Activated T-cell treated with anti-CD3 and anti-CD28 coated beads for 48 hours (primary cell): ENCODE results near the gene OR52E5.

Source experiments
- DNase-seq: peaks from one replicate; pipeline ENCODE4 v3.0.0-alpha.2; 2020; ENCODE audit warnings: low read depth

The OR52E5 gene

DNA sequence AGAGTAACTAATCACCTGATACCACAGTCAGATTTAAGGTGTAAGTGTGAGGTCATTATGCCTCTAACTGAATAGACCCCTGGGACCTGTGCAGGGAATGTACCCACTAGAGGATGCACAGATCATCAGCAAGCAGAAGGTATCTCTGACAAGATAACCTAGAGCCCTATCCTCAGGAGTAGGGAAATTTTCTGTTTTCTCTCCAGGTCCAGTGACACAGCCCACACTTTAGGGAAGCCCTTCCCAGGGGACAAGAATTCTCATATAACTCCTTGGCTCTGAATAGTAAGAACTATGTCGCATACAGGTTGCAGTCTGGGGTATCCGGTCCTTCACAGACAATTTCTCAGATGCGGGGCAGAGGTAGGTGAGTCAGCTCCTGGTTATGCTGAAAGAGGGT, at the start of gene OR52E5:
Gene OR52E5, plus strand, starts transcription at position 301 of the 400 bp plus-strand sequence. CDS start 7,569 bp downstream, outside the sequence.
- no peak for DNase-seq

DNA sequence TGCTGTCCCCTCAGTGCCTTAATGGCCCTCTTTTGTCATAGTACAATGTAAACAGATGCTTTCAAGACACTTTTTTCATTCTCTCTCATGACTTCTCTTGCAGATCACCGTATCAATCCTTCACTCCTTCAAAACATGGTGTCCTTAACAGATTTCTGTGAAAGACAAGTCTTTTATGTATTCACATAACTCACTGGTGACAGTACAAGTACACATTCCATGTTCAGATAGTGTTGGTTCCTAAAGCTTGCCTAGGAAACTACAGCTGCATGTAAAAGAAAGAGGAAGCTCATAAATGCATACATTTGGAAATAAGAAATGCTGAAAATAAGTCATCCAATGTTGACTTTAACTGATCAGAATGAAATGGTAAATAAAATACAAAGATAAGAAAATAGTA, 46.3 kb upstream of the OR52E5 start:
- DNase-seq: no peak

DNA sequence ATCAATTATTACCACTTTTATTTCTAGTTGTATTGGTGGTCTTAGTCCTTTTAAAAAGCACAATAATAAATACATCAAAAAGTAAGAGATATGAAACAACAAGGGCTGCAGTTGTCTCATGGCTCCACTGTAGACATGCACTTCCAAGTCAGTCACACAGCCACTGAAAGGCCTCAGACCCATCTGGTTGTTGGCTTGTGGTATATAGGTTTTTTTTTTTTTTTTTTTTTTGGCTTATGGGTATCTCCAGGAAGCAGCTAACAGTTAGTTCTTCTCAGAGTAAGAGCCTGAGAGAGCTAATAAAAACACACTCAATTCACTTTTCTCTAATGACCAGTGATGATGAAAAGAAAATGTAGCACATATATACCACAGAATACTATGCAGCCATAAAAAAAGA, 45.3 kb upstream of the OR52E5 start:
- DNase-seq: no peak

DNA sequence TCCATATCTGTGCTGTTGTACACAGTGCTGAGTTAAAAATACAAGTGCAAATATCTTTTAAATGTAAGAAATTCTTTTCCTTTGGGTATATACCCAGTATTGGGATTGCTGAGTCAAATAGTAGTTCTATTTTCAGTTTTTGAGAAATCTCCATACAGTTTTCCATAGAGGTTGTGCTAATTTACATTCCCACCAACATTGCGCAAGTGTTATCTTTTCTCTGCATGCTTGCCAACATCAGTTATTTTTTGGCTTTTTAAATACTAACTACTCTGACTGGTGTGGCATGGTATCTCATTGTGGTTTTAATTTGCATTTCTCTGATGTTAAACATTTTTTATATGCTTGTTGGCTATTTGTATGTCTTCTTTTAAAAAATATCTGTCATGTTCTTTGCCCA, 42.0 kb upstream of the OR52E5 start:
- no peak for DNase-seq

DNA sequence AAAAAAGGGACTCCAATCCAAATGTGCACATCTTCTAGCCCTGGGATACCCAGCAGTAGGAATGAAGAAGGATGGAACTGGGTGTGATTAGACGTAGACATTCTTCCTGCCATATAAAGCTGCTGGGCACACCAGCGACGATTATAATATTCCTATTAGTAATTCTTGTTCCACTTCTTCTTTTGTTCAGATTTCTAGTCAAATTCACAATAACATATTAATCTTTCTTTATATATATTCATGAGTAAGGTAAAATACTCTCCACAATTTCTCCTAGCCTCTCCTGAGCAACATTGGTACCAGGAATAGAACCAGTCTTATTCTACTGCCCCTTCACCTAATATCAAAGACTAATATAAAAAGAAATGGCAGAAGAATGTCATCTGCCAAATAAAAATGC, 35.4 kb upstream of the OR52E5 start, which contains the start of gene OR52E8:
Gene OR52E8, minus strand, starts transcription at position 101 of the 400 bp plus-strand sequence. Its CDS starts 0 bp downstream, at position 101.
- DNase-seq: no peak

DNA sequence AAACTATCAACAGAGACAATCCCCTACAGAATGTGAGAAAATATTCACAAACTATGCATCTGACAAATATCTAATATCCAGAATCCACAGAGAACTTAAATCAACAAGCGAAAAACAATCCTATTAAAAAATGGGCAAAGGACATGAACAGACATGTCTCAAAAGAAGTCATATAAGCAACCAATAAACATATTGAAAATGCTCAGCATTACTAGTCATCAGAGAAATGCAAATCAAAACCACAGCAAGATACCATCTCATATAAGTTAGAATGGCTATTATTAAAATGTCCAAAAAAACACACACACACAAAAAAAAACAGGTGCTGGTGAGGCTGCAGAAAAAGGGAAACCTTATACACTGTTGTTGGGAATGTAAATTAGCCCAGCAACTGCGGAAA, 27.2 kb upstream of the OR52E5 start:
- DNase-seq: no peak

DNA sequence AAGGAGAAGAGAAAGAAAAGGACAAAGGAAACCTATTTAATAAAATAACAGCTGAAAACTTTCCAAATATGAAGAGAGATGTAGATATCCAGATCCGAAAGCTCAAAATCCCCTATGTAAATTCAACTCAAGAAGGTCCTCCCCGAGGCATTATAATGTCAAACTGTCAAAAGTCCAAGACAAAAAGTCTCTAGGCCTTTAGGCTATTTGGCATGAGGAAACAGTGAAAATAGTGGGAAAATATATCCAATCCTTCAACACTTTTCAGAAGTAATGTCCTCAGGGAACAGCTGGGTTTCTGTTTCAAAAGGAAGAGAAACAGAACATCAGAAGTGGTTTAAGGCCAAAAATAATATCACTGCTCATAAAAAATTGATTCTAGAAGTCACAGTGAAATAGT, 14.4 kb upstream of the OR52E5 start:
- DNase-seq: no peak

DNA sequence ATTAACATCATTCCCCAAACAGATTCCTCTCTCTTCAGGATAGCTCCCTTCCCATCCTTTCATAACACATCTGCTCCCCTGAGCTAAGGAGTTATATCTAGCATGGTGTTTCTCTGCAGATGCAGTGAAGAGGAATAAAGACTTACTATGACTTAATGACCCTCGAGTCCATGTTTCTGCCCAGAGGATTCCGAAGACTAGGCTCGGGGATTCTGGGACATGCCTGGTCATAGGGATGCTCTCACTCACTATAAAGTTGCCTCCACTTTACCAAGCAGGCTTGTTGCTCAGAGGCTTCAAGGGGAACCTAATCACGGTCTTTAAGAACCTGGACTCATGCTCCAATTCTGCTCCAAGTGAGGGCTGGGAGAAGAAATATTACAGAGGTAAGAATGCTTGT, 12.7 kb upstream of the OR52E5 start, which contains the start of gene OR52E4:
Gene OR52E4, plus strand, starts transcription at position 301 of the 400 bp plus-strand sequence. CDS start 3,664 bp downstream, outside the sequence.
- no peak for DNase-seq

DNA sequence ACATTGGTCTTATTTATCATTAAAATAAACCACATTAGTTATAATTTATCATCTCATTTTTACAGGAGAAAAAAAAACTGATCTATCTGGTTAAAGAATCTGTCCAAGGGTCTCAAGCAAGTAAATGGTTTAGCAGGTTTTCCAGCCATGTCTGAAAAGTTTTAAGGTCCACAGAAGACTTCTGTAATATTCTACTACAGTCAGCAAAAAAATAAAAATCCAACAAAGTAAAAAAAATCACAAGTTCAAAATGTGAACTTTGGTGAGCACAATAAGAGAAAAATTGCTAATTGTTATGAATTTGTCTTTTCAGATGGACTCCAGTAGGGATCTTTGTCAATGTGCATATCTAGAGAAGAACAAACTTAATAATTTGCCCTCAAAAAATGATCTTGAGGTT, 11.3 kb upstream of the OR52E5 start:
- no peak for DNase-seq

DNA sequence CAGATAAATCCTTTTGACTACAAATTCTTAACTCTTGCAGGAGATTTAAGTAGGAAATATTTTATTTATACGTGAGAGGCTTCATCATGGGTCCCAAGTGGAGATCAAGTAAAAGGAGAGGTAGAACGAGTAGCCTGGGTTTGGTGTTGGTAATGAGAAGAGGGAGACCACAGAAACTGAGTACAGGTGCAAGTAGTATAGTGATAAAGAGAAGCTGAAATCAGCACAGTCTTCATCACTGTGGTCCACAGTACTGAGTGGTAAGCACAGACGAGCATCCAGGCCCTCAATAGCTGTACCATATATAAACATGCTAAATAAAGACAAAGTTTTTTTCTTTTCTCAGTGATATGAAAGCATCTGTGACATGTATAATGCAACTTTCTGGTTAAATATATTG, 5.8 kb upstream of the OR52E5 start:
- no peak for DNase-seq

DNA sequence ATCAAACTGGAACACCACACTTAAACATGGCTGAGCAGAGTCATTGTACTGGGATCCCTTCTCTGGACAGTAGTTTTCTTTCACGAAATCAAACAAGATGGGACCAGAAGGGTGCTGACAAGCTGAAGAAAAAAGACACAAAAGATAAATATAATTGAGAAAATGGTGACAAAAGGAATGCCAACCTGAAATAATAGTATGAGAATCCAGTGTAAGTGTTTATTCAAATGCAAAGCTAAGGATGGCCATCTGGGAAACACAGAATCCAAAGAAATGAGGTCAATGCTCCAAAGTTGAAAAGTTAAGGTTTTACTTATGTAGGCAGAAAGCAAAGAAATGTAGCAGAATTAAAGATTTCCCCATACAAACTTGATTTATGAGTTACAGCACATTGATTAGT, 5.3 kb upstream of the OR52E5 start:
- no peak for DNase-seq

DNA sequence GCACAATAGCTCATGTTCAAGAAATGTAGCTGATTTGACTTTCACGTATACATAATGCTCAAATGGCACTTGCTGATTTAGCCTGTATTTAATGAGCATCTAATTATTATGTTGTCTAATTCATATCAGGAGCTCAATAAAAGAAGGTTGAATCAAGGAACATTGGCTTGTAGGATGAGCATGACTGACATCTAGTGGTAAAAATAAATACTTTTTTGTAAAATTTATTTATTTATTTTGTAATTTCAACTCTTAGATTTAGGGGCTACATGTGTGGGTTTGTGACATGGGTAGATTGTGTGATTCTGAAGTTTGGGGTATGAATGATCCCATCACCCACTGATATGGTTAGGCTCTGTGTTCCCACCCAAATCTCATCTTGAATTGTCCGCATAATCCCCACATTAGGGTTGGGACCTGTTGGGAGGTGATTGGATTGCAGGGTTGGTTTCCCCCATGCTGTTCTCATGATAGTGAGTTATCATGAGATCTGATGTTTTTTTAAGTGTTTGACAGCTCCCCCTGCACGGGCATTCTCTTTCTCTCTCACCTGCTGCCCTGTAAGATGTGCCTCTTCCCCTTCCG, 1.7 kb upstream of the OR52E5 start:
- no peak for DNase-seq

DNA sequence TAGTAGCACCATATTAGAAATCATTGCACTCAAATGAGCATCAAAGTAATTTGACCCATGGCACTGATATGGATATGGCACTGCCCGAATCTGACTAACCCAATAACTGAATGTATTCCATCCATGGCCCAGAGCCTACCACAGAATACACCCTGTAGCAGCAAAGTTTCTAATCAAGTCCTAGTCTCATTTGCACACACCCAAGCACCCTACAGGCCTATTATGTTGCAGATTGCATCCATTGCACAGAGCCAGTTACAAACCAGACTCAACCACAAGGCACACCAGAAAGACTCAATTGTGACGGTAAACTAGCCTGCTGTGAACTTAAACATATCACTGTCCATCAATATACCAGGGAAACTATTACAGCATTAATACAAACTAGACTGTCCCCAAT, 6.5 kb downstream of the OR52E5 start:
- DNase-seq: no peak

DNA sequence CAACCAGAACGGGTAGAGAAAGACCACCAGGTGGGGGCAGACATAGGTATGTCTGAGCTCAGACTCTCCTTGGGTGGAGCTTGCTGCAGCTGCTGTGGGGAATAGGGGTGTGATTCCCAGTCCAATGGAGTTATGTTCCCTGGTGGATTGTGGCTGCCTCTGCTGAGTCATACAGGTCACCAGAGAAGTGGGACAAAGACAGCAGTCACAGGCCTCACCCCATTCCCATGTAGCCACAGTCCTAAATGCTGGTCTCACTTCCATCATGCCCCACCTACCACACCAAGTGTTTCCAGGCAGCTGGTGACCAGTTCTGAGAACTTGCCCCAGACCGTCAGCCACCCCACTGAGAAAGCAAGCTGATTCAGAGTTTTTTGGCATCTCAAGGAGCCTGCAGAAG, 17.5 kb downstream of the OR52E5 start:
- no peak for DNase-seq

DNA sequence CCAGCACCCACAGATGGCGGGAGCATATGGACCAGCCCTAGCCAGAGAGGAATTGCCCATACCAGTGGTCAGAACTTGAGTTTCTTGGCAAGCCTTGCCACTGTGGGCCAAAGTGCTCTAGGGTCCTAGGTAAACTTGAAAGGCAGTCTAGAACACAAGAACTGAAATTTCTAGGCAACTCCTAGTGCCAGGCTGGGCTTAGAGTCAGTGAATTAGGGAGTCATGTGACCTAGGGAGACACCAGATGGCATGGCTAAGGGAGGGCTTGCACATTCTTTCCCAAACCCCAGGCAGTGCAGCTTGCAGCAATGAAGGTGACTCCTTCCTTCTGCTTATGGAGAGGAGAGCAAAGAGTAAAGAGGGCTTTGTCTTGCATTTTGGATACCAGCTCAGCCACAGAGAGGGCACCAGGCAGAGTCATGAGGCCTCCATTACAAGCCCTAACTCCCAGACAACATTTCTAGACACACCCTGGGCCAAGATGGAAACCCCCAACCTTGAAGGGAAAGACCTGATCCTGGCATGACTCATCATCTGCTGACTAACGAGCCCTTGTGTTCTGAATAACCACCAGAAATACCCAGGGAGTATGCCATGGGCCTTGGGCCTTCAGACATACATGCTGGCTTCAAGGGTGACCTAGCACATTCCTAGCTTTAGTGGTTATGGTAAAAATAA, 29.9 kb downstream of the OR52E5 start:
- peak; percentile 6 for DNase-seq

DNA sequence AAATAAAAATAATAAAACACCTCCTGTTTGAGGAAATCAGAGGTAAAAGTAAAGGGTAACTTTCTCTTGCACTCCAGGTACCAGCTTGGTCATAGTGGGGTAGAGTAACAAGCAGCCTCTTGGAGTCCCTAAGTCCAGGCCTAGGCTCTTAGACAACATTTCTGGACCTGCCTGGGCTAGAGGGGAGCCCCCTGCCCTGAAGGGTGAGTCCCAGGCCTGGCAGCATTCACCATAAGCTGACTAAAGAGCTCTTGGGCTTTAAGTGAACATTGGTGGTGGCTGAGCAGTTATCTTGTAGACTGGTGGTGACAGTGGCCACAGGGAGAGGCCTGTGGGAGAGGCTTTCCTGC, 30.4 kb downstream of the OR52E5 start:
- DNase-seq: no peak

DNA sequence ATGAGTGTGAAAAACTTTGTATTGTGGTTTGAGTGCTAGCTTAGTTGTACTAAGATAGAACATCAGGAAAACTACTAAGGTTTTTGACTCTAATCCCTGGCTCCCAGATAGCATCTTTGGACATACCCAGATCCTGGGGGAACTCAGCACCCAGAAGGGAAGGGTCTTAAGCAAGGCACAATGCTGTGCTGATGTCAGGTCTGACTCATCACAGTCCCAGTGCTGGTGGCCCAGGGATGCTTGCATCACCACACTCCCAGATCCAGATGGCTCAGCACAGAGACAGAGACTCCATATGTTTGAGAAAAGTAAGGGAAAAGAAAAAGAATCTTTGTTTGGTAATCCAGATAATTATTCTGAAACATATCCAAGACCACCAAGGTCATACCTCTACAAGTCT, 30.8 kb downstream of the OR52E5 start:
- DNase-seq: no peak

DNA sequence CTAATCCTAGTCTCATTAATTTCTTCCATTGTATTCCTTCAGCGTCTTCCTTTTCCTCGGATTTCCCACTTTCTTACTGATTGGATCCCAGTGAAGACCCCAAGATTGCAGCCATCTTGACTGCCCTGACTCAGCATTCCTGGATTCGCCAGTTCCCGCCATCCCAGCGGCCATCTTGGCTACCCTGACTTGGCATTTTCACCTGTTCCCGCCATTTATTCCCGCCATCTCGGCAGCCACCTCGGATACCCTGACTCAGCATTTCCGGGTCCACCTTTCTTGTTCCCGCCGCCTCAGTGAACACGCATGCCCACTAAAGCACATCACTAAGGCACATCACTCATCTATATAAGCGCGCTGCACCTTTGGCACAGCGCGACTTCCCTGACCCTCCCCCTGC, 35.3 kb downstream of the OR52E5 start:
- DNase-seq: no peak

DNA sequence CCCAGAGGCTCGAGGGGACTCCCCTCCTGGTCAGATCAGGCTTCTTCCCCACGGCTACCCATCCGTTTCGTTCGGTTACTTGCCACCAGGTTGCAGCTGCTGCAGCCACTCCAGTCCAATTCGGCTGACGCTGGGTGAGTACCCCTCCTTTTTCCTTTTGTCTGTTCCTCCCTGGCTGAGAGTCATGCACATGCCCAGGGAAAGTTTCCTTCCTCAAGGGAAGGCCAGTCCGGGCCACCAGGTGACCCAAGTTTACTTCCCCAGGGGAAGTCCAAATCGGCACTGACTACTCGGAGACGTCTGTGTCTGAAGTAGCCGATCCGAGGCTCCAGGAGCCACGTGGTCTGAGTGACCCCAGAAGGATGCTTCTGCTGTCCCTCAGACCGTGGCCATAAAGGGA, 35.8 kb downstream of the OR52E5 start:
- no peak for DNase-seq

DNA sequence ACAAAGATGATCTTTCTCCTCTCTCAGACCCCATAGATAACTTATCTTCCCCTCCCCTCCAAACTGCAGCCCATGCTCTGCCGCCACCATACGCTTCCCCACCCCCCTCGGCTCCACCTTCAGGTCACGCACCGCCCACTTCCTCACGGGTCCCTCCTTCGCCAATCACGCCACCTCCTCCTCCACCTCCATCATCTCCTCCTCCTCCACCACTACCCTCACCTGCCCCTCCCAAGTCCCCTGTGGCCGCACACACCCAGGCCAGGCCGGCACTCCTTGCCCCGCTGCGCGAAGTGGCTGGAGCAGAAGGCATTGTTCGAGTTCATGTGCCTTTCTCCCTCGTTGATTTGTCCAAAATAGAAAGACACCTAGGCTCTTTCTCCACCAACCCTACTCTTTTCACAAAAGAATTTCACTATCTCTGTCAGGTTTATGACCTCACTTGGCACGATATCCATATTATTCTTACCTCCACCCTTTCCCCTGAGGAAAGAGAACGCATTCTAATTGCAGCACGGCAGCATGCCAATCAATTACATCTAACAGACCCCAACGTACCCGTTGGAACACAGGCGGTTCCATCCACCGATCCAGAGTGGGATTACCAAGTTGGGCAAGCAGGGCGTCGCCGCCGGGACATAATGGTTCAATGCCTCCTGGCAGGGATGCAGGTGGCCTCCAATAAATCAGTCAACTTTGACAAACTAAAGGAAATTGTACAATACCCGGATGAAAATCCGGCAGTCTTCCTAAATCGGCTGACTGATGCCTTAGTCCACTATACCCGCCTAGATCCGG, 36.8 kb downstream of the OR52E5 start:
- DNase-seq: no peak

DNA sequence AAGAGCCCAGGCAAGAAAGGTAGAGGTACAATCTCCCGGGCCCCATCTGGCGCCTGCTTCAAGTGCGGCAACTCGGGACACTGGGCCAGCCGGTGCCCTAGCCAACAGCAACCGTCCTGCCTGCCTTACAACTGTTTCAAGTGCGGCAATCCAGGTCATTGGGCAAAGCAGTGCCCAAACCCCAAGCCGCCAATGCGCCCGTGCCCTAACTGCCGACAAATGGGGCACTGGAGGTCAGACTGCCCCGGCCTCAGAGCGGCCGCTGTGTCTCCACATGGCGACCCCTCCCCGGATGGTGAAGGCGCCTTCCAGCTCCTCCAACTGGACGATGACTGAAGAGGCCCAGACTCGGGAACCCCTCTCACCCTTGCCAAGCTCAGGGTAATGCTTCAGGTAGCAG, 37.6 kb downstream of the OR52E5 start:
- no peak for DNase-seq

DNA sequence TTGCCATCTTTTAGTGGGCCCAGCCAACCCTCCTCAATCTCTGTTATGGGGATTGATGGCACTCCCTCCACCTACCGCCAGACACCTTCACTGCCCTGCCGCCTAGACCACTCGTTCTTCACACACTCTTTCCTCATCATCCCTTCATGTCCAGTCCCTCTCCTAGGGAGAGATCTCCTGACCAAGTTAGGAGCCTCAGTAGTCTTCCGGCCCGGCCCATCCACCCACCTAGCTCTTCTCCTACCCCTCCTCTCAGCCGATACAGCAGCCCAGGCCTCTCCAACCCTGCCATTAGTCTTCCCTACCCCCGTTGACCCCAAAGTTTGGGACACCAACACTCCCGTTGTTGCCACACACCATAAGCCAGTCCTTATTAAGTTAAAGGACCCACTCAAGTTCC, 38.1 kb downstream of the OR52E5 start:
- no peak for DNase-seq

DNA sequence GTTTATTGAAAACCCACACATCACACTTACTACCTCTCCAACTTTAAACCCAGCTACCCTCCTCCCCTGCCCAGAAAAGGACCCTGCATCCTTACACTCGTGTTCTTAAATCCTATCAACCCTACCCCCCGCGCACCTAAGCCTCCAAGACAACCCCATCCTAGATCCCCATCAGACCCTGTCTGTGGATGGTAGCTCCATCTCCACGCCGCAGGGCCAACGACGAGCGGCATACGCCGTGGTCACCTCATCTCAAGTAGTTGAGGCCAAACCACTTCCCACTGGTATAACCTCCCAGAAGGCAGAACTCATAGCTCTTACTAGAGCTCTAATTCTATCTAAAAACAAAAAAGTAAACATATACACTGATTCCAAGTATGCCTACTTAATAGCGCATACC, 39.7 kb downstream of the OR52E5 start:
- no peak for DNase-seq
